Stimulated activated memory B cell treated with anti-CD40 and anti-IgM and Interleukin-4, amounts not matched to agents 10 μg/mL and 1 μg/mL and 100 μg/mL, for 72 hours (primary cell): ENCODE results near the gene SLC28A2.
"Not testable (repeated sequence)": the region's sequence is repeated elsewhere in the genome, so short reads cannot be mapped to it uniquely, and the experiment has no call there.

Experiments
- ATAC-seq: fragments of 150-1000 bp; cut with Tn5 transposase; 2 replicates; pipeline ENCODE4 v1.10.0; 2021
- H3K27ac Mint-ChIP-seq: one replicate; pipeline ENCODE4 v1.8.0; 2022; ENCODE audit warnings: mild to moderate bottlenecking, mixed read lengths
- H3K27me3 Mint-ChIP-seq: one replicate; pipeline ENCODE4 v1.8.0; 2022; ENCODE audit warnings: mixed read lengths
- H3K36me3 Mint-ChIP-seq: one replicate; pipeline ENCODE4 v1.8.0; 2022; ENCODE audit warnings: mixed read lengths
- H3K4me1 Mint-ChIP-seq: one replicate; pipeline ENCODE4 v1.8.0; 2022; ENCODE audit warnings: mixed read lengths
- H3K4me3 Mint-ChIP-seq: one replicate; pipeline ENCODE4 v1.8.0; 2022; ENCODE audit warnings: mild to moderate bottlenecking, moderate library complexity, mixed read lengths
- H3K9me3 Mint-ChIP-seq: one replicate; pipeline ENCODE4 v1.8.0; 2022; ENCODE audit warnings: mixed read lengths

Gene SLC28A2

DNA sequence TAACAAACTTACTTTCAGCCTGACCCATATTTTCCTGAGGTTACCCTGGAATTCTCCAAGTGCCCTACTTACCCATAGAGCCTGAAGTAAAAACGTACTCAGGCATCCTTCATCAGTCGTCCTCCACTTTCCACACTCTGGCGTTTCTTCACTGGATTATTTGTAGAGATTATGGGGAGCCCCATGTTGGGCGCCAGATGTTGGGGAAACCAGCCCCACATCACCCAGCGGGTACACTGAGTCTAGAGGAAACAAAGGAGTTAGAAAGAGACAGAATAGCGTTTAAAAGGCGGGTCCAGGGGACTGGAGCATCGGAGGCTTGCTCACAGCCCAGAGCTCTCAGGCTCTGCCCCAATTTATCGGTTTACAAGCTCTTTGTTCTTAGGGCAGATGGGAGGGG is 9.7 kb upstream of the SLC28A2 start:
- Mint-ChIP-seq H3K4me3 (no peak overlapping the region), H3K36me3 (peaks cover 17% of the 10 kb centered on the region), H3K27me3 (peaks cover 9% of the 10 kb centered on the region), H3K9me3 (peaks cover 30% of the 10 kb centered on the region), H3K4me1 (no peaks in the 10 kb centered on the region), H3K27ac (no peak overlapping the region)
- ATAC-seq: no peak

DNA sequence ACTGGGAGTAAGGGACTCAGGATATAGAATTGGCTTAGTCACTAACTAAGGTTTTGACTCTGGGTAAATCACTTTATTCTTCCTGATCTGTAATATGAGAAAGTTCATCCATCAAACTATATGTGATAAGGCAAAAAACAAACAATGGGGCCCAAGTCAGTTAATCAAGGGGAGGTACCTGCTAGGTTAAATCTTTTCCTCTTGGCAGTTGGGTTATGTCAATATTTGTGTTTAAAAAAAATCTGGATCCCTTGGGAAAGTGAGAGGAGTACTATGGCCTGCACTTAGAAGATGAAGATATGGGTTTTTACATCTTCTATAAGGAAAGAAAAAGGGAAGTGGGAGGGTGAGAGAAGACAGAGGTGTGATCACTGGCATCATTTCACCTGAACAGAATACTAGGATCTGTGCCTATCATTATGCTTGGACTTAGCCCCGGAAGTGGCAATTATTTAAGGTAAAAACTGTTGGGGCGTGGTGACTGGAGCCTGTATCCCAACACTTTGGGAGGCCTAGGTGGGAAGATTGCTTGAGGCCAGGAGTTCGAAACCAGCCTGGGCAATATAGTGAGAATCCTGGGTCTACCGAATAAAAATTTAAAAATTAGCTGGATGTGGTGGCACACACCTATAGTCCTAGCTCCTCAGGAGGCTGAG is 2.8 kb upstream of the SLC28A2 start:
- no peak overlapping the region for H3K4me3 Mint-ChIP-seq
- H3K27ac Mint-ChIP-seq: no peak overlapping the region
- peaks cover 10% of the 10 kb centered on the region for H3K36me3 Mint-ChIP-seq
- no peaks in the 10 kb centered on the region for H3K27me3 Mint-ChIP-seq
- no peaks in the 10 kb centered on the region for H3K4me1 Mint-ChIP-seq
- no peak for ATAC-seq
- H3K9me3 Mint-ChIP-seq: peaks cover 12% of the 10 kb centered on the region

DNA sequence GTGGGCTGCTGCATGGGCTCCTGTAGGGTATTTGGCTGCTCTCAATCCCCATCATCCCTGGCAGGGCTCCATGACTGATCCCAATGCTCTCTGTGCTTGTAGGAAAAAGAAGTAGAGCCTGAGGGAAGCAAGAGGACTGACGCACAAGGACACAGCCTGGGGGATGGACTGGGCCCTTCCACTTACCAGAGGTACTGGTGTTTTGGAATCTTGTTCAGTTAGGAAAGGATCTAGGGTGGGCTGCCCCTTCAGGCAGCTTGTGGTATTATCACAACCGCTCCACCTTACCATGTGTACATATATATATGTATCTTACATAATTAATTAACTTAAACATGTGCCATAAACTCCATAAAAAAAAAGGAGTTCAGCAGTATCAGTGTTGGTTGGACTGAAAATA is 1.3 kb downstream of the SLC28A2 start:
- H3K4me1 Mint-ChIP-seq: no peaks in the 10 kb centered on the region
- no peaks in the 10 kb centered on the region for H3K27me3 Mint-ChIP-seq
- H3K36me3 Mint-ChIP-seq: peaks cover 5% of the 10 kb centered on the region
- ATAC-seq: no peak
- peaks cover 4% of the 10 kb centered on the region for H3K9me3 Mint-ChIP-seq
- H3K27ac Mint-ChIP-seq: no peak overlapping the region
- H3K4me3 Mint-ChIP-seq: no peak overlapping the region

DNA sequence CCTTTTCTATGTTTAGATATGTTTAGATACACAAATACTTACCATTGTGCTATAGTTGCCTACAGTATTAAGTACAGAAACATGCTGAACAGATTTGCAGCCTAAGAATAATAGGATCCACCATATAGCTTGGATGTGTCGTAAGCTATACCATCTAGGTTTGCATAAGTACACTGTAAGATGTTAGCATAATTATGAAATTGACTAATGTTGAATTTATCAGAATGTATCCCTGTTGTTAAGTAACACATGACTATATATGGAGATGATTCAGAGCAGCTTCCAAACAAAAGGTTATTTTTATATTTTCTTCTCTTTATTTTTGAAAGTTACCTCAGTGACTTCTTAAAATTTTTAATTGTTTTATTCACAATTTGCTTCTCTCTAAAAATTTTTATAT is 2.4 kb downstream of the SLC28A2 start:
- no peak for ATAC-seq
- H3K9me3 Mint-ChIP-seq: no peaks in the 10 kb centered on the region
- H3K36me3 Mint-ChIP-seq: no peaks in the 10 kb centered on the region
- no peaks in the 10 kb centered on the region for H3K4me1 Mint-ChIP-seq
- no peaks in the 10 kb centered on the region for H3K27me3 Mint-ChIP-seq
- H3K27ac Mint-ChIP-seq: no peak overlapping the region
- no peak overlapping the region for H3K4me3 Mint-ChIP-seq

DNA sequence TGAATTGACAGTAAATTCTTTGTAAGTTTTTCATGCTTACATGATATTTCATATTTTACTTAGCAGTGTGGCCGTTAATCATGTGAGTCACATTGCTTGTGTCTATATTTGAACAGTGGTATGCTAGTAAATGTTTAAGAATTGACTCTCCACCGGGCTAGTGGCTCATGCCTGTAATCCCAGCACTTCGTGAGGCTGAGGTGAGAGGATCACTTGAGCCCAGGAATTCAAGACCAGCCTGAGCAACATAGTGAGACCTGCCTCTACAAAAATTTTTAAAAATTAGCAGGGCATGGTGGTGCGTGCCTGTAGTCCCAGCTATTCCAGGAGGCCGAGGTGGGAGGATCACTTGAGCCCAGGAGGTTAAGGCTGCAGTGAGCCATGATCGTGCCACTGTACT is 2.8 kb downstream of the SLC28A2 start:
- H3K4me1 Mint-ChIP-seq, H3K9me3 Mint-ChIP-seq, ATAC-seq, H3K36me3 Mint-ChIP-seq, H3K4me3 Mint-ChIP-seq, H3K27ac Mint-ChIP-seq, H3K27me3 Mint-ChIP-seq: not testable (repeated sequence)

DNA sequence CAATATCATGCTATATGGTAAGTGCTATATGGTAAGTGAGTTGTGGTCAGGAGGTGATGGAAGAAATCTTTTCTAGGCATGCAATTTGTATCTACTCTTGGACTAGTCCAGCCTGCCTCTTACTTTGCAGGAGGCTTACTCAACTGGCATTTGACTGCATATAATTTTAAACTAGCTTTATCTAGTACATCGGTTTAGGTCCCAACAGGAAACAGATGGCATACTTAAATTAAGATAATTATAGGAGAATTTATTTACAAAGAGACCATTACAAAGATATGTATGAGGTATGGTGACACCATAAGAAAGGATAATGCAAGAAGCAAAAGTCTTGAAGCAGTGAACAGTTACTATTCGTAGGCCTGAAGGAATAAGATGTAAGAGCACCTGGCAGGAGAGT is 7.8 kb downstream of the SLC28A2 start:
- no peaks in the 10 kb centered on the region for H3K36me3 Mint-ChIP-seq
- no peaks in the 10 kb centered on the region for H3K4me1 Mint-ChIP-seq
- H3K9me3 Mint-ChIP-seq: peaks cover 3% of the 10 kb centered on the region
- no peak overlapping the region for H3K4me3 Mint-ChIP-seq
- no peak for ATAC-seq
- no peaks in the 10 kb centered on the region for H3K27me3 Mint-ChIP-seq
- H3K27ac Mint-ChIP-seq: no peak overlapping the region

DNA sequence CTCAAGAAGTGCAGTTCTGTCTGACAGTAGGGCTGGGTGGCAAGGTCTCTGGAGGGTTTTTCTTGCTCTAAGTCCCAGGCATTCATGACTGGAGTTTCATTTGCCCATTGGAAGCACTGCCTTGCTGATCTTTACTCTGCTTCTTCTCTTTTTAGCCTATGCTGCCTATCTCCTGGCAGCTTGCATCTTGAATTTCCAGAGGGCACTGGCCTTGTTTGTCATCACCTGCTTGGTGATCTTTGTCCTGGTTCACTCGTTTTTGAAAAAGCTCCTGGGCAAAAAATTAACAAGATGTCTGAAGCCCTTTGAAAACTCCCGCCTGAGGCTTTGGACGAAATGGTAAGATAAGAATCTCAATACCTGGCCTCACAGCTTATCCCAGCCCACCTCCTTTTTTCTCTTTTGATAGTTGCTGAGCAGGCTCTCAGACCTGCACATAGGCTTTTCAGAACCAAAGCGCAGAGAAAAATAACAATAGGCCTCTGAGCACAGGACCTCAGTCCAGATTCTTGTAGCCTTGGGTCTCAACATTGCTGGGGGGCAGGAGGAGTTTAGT is 10.9 kb downstream of the SLC28A2 start:
- no peaks in the 10 kb centered on the region for H3K36me3 Mint-ChIP-seq
- peaks cover 3% of the 10 kb centered on the region for H3K9me3 Mint-ChIP-seq
- H3K4me1 Mint-ChIP-seq: no peaks in the 10 kb centered on the region
- no peak for ATAC-seq
- H3K4me3 Mint-ChIP-seq: no peak overlapping the region
- H3K27me3 Mint-ChIP-seq: no peaks in the 10 kb centered on the region
- H3K27ac Mint-ChIP-seq: no peak overlapping the region

DNA sequence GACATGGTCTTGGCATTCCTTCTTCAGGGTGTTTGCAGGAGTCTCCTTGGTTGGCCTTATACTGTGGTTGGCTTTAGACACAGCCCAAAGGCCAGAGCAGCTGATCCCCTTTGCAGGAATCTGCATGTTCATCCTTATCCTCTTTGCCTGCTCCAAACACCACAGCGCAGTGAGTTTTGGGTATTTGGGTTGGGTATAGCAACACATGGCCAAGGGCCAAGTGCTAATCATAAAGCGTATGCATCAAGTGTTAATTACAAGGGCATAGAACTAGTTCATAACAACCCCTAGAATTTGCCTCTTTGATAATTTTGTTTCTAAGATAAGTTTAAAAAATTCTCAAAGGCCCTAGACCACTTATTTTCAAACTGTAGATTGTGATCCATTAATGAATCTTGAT is 11.8 kb downstream of the SLC28A2 start:
- Mint-ChIP-seq H3K27ac (no peak overlapping the region), H3K4me1 (no peaks in the 10 kb centered on the region), H3K27me3 (no peaks in the 10 kb centered on the region), H3K4me3 (no peak overlapping the region), H3K36me3 (no peaks in the 10 kb centered on the region), H3K9me3 (peaks cover 3% of the 10 kb centered on the region)
- no peak for ATAC-seq

DNA sequence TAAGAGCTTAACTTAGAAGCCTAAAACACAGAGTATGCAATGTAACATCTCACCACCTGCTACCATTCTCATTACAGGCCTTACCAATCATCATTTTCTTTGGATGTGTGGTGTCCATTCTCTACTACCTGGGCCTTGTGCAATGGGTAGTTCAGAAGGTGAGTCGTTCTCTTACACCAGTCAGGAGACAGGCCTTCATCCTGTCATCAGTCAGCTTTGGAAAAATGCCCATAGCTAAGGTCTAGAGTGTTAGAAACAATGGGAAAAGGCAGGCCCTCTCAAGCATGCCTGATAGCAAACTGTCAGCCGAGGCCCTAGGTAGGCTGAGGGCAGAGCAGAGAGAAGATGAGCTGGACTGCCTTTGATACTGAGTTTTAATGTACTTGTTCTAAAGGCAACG is 13.5 kb downstream of the SLC28A2 start:
- H3K4me3 Mint-ChIP-seq: no peak overlapping the region
- no peaks in the 10 kb centered on the region for H3K36me3 Mint-ChIP-seq
- no peaks in the 10 kb centered on the region for H3K4me1 Mint-ChIP-seq
- no peak for ATAC-seq
- no peak overlapping the region for H3K27ac Mint-ChIP-seq
- H3K9me3 Mint-ChIP-seq: peaks cover 3% of the 10 kb centered on the region
- no peaks in the 10 kb centered on the region for H3K27me3 Mint-ChIP-seq

DNA sequence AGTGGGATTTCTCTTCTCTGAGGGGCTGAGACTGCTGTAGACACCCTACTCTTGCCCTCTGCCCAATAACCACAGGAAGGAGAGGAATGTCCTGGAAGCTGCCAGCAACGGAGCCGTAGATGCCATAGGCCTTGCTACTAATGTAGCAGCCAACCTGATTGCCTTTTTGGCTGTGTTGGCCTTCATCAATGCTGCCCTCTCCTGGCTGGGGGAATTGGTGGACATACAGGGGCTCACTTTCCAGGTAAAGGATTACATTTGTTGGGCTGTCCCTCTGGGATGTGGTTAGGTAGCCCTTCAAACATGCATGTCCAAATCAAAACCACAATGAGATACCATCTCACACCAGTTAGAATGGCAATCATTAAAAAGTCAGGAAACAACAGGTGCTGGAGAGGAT is 16.1 kb downstream of the SLC28A2 start:
- Mint-ChIP-seq H3K36me3 (no peaks in the 10 kb centered on the region), H3K4me1 (no peaks in the 10 kb centered on the region), H3K27me3 (no peaks in the 10 kb centered on the region), H3K9me3 (peaks cover 3% of the 10 kb centered on the region), H3K27ac (no peak overlapping the region), H3K4me3 (no peak overlapping the region)
- ATAC-seq: no peak

DNA sequence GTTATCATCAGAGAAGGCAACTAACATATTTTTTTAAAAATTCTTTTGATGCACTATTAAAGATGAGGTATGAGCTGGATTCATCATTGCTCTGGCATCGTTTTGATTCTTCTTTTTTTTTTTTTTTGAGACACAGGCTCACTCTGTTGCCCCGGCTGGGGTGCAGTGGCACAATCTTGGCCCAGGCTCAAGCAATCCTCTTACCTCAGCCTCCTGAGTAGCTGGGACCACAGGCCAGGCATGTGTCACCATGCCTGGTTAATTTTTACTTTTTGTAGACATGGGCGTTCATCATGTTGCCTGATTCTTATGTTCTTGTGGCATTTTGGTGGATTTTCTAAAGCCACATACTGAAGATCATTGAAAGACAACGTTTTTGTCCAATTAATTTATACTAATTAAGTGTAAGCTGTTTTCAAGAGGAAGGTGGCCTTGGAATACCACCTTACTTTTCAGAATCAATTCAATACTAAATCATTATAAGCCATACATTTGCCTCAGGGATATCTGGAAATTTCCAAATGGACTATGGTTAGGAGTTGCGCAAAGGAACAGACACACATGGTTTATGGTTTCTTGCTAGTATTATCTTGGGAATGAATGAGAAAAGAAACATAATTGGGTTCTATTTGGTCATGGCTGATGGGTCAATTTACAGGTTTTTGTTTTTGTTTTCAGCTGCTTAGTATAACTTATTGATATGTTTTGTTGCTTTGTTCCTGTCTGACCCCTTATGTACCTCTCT is 22.8 kb downstream of the SLC28A2 start:
- Mint-ChIP-seq H3K4me1 (peaks cover 5% of the 10 kb centered on the region), H3K4me3 (no peak overlapping the region), H3K27me3 (no peaks in the 10 kb centered on the region), H3K9me3 (no peaks in the 10 kb centered on the region), H3K27ac (no peak overlapping the region), H3K36me3 (no peaks in the 10 kb centered on the region)
- no peak for ATAC-seq

DNA sequence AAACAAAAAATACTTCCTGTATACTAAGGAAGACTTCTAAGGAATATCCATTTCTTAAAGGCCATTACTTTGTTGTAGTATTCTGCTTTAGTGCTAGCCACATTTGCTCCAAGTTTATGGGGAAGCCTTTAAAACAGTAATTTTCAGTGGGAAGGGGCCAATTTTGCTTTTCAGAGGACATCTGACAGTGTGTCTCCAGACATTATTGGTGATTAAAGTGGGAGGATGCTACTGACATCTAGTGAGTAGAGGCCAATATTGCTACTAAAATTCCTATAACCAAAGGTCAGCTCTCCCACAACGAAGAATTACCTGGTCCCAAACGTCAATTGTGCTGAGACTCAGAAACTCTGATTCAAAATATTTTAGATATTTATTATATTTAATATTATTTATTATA is 24.8 kb downstream of the SLC28A2 start:
- H3K4me1 Mint-ChIP-seq: peaks cover 5% of the 10 kb centered on the region
- H3K9me3 Mint-ChIP-seq: no peaks in the 10 kb centered on the region
- H3K36me3 Mint-ChIP-seq: no peaks in the 10 kb centered on the region
- H3K4me3 Mint-ChIP-seq: no peak overlapping the region
- no peaks in the 10 kb centered on the region for H3K27me3 Mint-ChIP-seq
- no peak overlapping the region for H3K27ac Mint-ChIP-seq
- ATAC-seq: no peak

DNA sequence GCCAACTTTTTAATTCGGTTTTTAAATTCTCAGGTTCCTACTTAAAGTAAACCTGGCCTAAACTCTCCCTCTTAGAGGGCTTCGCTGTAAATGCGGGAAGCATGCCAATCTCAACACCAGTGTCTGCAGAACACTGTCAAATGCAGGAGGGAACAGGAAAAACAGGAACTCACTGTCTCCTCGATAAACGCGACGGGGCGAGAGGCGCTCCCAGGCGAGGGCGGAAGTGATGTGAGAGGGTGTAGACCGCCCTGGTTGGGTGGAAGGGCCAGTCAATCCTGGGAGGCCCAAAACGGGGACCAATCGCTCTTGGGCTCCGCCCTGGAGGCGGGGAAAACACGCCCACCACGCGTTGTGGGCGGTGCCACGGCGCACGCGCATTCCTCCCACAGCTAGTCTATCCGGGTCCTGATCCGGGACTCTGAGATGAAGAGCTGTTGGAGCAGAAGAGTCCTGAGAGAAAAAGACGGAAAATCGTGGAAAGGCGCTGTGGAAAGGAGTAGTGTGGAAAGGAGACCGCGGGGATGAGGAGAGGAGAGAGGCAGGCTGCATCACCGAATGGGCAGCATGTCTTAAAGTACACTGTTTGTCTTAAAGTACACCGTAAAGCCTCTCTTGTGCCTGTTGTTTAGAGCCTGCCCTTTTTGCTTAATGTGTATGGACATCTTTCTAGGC is 27.1 kb downstream of the SLC28A2 start:
- peak overlapping the region; percentile 90 for H3K4me3 Mint-ChIP-seq
- H3K27me3 Mint-ChIP-seq: no peaks in the 10 kb centered on the region
- ATAC-seq: peak; percentile 100
- H3K36me3 Mint-ChIP-seq: no peaks in the 10 kb centered on the region
- no peaks in the 10 kb centered on the region for H3K9me3 Mint-ChIP-seq
- H3K4me1 Mint-ChIP-seq: peaks cover 5% of the 10 kb centered on the region
- H3K27ac Mint-ChIP-seq: peak overlapping the region; percentile 78

DNA sequence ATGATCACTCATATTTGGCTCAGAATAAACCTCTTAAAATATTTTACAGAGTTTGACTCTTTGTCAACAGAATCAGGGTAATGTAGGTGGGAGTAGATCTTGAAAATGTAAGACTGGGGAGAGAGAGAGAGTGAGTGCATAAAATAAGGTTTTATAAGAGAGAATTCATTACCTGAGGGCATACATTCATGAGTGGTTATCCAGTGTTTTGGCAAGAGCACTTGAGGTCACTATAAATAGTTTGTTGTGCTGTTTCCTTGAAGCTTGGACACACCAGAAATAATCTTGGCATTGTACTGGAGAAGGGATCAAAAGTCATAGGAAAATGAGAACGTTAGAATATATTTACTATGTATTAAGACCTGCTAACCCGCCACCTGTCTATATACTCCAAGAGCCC is 33.4 kb downstream of the SLC28A2 start:
- no peaks in the 10 kb centered on the region for H3K36me3 Mint-ChIP-seq

DNA sequence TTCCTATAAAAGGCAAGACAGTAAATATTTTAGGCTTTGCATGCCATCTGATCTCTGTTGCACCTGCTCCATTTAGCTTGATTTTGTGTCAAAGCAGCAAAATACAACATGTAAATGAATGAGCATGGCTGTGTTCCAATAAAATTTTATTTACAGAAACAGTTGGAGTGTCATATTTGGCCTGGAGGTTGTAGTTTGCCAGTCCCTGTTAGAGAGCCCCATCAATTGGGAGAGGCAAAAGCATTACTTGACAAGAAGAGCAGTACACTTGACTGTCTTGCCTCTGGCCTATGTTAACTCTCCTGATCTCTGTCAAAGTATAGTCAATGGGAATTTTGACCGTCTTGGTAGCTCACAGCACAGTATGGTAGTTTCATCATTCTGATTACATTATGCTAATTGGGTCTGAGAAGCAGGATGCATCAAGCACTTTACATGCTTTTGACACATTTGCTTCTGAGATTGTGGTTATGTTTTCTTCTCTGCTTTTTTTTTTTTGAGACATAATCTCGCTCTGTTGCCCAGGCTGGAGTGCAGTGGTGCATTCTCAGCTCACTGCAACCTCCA is 35.4 kb downstream of the SLC28A2 start:
- H3K9me3 Mint-ChIP-seq: no peaks in the 10 kb centered on the region
- no peak for ATAC-seq
- no peaks in the 10 kb centered on the region for H3K36me3 Mint-ChIP-seq
- H3K4me3 Mint-ChIP-seq: no peak overlapping the region
- no peak overlapping the region for H3K27ac Mint-ChIP-seq
- H3K4me1 Mint-ChIP-seq: no peaks in the 10 kb centered on the region
- H3K27me3 Mint-ChIP-seq: peaks cover 14% of the 10 kb centered on the region

More for the DNA sequence above, 33.4 kb downstream of the SLC28A2 start:
- Mint-ChIP-seq H3K27ac (no peak overlapping the region), H3K27me3 (no peaks in the 10 kb centered on the region), H3K4me3 (no peak overlapping the region), H3K9me3 (no peaks in the 10 kb centered on the region), H3K4me1 (no peaks in the 10 kb centered on the region)
- no peak for ATAC-seq
